ENCODE measurements around the gene STRADB.

The STRADB gene

GRCh38 chr2:201517094-201517493 lies 65.6 kb downstream of the STRADB start:
- no peak for TF ChIP-seq CTCF (IDR thresholded peaks at IDR 0.05; ENCODE audit: borderline replicate concordance, insufficient read depth, low read depth, low read length)
- no peak overlapping the region for H3K4me3 ChIP-seq (ENCODE audit: low read depth, low read length)

GRCh38 chr2:201520201-201520600 lies 68.7 kb downstream of the STRADB start:
- no peak overlapping the region for H3K4me3 ChIP-seq (ENCODE audit: low read depth, low read length)
- TF ChIP-seq CTCF (IDR thresholded peaks at IDR 0.05; ENCODE audit: borderline replicate concordance, insufficient read depth, low read depth, low read length) = no peak

- H3K4me3 ChIP-seq (ENCODE audit: low read depth, low read length) = no peak overlapping the region
- TF ChIP-seq CTCF (IDR thresholded peaks at IDR 0.05; ENCODE audit: borderline replicate concordance, insufficient read depth, low read depth, low read length) = no peak
Observed at GRCh38 chr2:201522965-201523364, 71.4 kb downstream of the STRADB start.

- TF ChIP-seq CTCF (IDR thresholded peaks at IDR 0.05; ENCODE audit: borderline replicate concordance, insufficient read depth, low read depth, low read length) = no peak
- H3K4me3 ChIP-seq (ENCODE audit: low read depth, low read length) = no peak overlapping the region
Observed at GRCh38 chr2:201523506-201523905, 72.0 kb downstream of the STRADB start.

Measured in GM12875 (cell line).